HuH-7 (cell line): ENCODE measurements around the gene ATOSB.
A peak's percentile ranks its signal among the peaks of the same experiment; 100 is the strongest.

Experiments used
- DNase-seq: peaks from one replicate; pipeline ENCODE4 v3.0.0; 2011; ENCODE audit warnings: low spot score

ATOSB gene

GRCh38 chr9:35114113-35114839 lies 1.4 kb downstream of the ATOSB start:
- no peak for DNase-seq

GRCh38 chr9:35112257-35113020 lies 3.2 kb downstream of the ATOSB start:
- no peak for DNase-seq

GRCh38 chr9:35111001-35111933 lies 4.4 kb downstream of the ATOSB start:
- DNase-seq = peak; percentile 98

- DNase-seq = no peak
These were observed 5.3 kb downstream of the ATOSB start for GRCh38 chr9:35110327-35110761.

- DNase-seq = no peak
These were observed 6.6 kb downstream of the ATOSB start for GRCh38 chr9:35108946-35109575.

GRCh38 chr9:35108461-35108860 lies 7.2 kb downstream of the ATOSB start:
- no peak for DNase-seq

GRCh38 chr9:35107297-35108290 lies 8.1 kb downstream of the ATOSB start:
- no peak for DNase-seq

GRCh38 chr9:35106343-35106730 lies 9.3 kb downstream of the ATOSB start:
- no peak for DNase-seq

GRCh38 chr9:35105571-35106342 lies 9.9 kb downstream of the ATOSB start:
- no peak for DNase-seq

GRCh38 chr9:35105126-35105525 lies 10.5 kb downstream of the ATOSB start:
- no peak for DNase-seq

GRCh38 chr9:35104586-35104985 lies 11.1 kb downstream of the ATOSB start:
- DNase-seq = no peak

GRCh38 chr9:35103660-35104191 lies 11.9 kb downstream of the ATOSB start:
- DNase-seq = no peak

- peak; percentile 98 for DNase-seq
These were observed 12.6 kb downstream of the ATOSB start, which contains the start of gene STOML2 for GRCh38 chr9:35102769-35103659. TSS of gene STOML2 (minus strand) at chr9:35103131. CDS start at chr9:35103094, 37 bp downstream.

- DNase-seq = no peak
These were observed 13.2 kb downstream of the ATOSB start for GRCh38 chr9:35102465-35102768.

- DNase-seq = no peak
These were observed 18.1 kb downstream of the ATOSB start for GRCh38 chr9:35097573-35097972.

- peak; percentile 95 for DNase-seq
These were observed 19.4 kb downstream of the ATOSB start, which contains the start of gene PIGO for GRCh38 chr9:35096035-35096849. TSS of gene PIGO (minus strand) at chr9:35096591. CDS start at chr9:35095565, 1,026 bp downstream.

GRCh38 chr9:35091536-35091935 lies 24.1 kb downstream of the ATOSB start:
- DNase-seq = no peak

- DNase-seq = no peak
These were observed 26.2 kb downstream of the ATOSB start for GRCh38 chr9:35089434-35089833.
